ENCODE data around the gene VPS13A.

GRCh38 chr9:77194423-77194822 lies 17.1 kb downstream of the VPS13A start:
- no peak for TF ChIP-seq POLR2A (conservative IDR thresholded peaks at IDR 0.05)
- TF ChIP-seq, protein P1, sequence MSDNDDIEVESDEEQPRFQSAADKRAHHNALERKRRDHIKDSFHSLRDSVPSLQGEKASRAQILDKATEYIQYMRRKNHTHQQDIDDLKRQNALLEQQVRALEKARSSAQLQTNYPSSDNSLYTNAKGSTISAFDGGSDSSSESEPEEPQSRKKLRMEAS (CRISPR knock-in tag; IDR thresholded peaks at IDR 0.05) = no peak

All from K562 (cell line).